ENCODE measurements around the gene BMP7. TPM values are rescaled to one million over a fixed set of nuclear protein-coding genes. Genes with fewer than 3 reads are reported as not detected.

Gene BMP7
- total RNA-seq, 4 donors from 2014 or later, result 4.6 to 7.1 (median 5.6) TPM

GRCh38 chr20:57176842-57177241, 89.6 kb downstream of the BMP7 start:
- Histone ChIP-seq H3K27me3 (peaks cover 0 to 9% (median 0%) of the 10 kb centered on the region in 4 donors), H3K9me3 (no peaks in the 10 kb centered on the region), H3K36me3 (no peaks in the 10 kb centered on the region), H3K27ac (replicated peaks in 1 of 4) (no peak overlapping the region), H3K4me1 (no peaks in the 10 kb centered on the region), H3K4me3 (no peak overlapping the region)
- DNase-seq (ENCODE audit: extremely low spot score), result no peak
- intact Hi-C loops (cut with DNase I), result no loop called here
- no peak for TF ChIP-seq POLR2A (IDR thresholded peaks at IDR 0.05; ENCODE audit: low read depth)
- TF ChIP-seq POLR2AphosphoS5 (IDR thresholded peaks at IDR 0.05), result no peak
- TF ChIP-seq CTCF (IDR thresholded peaks at IDR 0.05), result no peak
- TF ChIP-seq EP300 (IDR thresholded peaks at IDR 0.05), result no peak
- WGBS, result 100% methylated on average over 2 of the region's 2 CpGs

- H3K9me3 ChIP-seq, result no peaks in the 10 kb centered on the region
- no peaks in the 10 kb centered on the region for H3K4me1 ChIP-seq
- intact Hi-C loops (cut with DNase I), result no loop called here
- WGBS, result 85% methylated on average over 8 of the region's 8 CpGs
- no peak for DNase-seq (ENCODE audit: extremely low spot score)
- no peak overlapping the region for H3K4me3 ChIP-seq
- H3K27me3 ChIP-seq, result peaks cover 0 to 8% (median 0%) of the 10 kb centered on the region in 4 donors
- H3K36me3 ChIP-seq, result no peaks in the 10 kb centered on the region
- TF ChIP-seq POLR2AphosphoS5 (IDR thresholded peaks at IDR 0.05) (no peak), CTCF (IDR thresholded peaks at IDR 0.05) (no peak), EP300 (IDR thresholded peaks at IDR 0.05) (no peak), POLR2A (IDR thresholded peaks at IDR 0.05; ENCODE audit: low read depth) (no peak)
- H3K27ac ChIP-seq (replicated peaks in 1 of 4), result no peak overlapping the region
Observed at GRCh38 chr20:57175397-57176010, 90.9 kb downstream of the BMP7 start.

DNA sequence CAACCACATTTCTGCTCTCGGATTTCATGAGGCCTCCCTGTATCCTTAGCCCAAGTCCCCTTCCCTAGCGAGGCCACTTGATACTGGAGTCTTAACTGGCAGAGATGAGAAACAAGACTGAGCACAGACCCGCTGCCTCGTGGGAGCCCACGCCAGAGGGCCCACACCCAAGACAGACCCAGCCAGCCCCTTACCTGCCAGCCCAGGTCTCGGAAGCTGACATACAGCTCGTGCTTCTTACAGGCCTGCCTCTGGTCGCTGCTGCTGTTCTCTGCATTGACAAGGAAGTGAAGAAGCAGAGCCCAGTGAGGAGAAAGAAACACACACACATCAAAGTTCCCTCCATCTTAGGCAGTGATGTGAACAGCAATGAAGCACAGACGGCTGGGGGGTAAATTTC, 91.7 kb downstream of the BMP7 start:
- WGBS, result 77% methylated on average over 8 of the region's 9 CpGs
- intact Hi-C loops (cut with DNase I), result no loop called here

DNA sequence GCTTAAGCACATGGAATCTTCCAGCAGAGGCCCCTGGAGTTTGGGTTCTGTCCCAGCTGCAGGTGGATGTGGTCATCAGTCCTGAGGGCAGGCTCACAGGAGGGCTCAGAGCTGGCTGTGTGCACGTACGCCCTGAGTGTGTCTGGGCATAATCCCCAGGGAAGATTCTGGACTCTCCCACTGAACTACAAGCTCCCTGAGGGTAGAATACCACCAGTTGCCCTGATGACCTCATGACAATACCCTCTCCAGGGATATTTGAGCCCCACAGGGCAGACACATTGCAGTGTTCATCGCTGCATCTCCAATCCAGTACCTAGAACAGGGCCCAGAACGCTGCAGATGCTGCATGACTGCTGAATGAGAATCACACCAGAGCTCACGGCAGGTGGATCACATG, 92.5 kb downstream of the BMP7 start:
- intact Hi-C loops (cut with DNase I), result no loop called here
- no peaks in the 10 kb centered on the region for H3K9me3 ChIP-seq
- no peak for DNase-seq (ENCODE audit: extremely low spot score)
- 92% methylated on average over 5 of the region's 5 CpGs for WGBS
- H3K4me1 ChIP-seq, result no peaks in the 10 kb centered on the region
- no peak overlapping the region for H3K4me3 ChIP-seq
- H3K27ac ChIP-seq (replicated peaks in 1 of 4), result no peak overlapping the region
- H3K36me3 ChIP-seq, result no peaks in the 10 kb centered on the region
- TF ChIP-seq POLR2AphosphoS5 (IDR thresholded peaks at IDR 0.05), result no peak
- no peak for TF ChIP-seq CTCF (IDR thresholded peaks at IDR 0.05)
- no peak for TF ChIP-seq EP300 (IDR thresholded peaks at IDR 0.05)
- TF ChIP-seq POLR2A (IDR thresholded peaks at IDR 0.05; ENCODE audit: low read depth), result no peak
- peaks cover 0 to 8% (median 0%) of the 10 kb centered on the region in 4 donors for H3K27me3 ChIP-seq

More for the DNA sequence above, 91.7 kb downstream of the BMP7 start:
- Histone ChIP-seq H3K36me3 (no peaks in the 10 kb centered on the region), H3K27ac (replicated peaks in 1 of 4) (no peak overlapping the region), H3K4me1 (no peaks in the 10 kb centered on the region), H3K27me3 (peaks cover 0 to 8% (median 0%) of the 10 kb centered on the region in 4 donors), H3K9me3 (no peaks in the 10 kb centered on the region), H3K4me3 (no peak overlapping the region)
- no peak for TF ChIP-seq EP300 (IDR thresholded peaks at IDR 0.05)
- TF ChIP-seq POLR2A (IDR thresholded peaks at IDR 0.05; ENCODE audit: low read depth), result no peak
- no peak for TF ChIP-seq CTCF (IDR thresholded peaks at IDR 0.05)
- no peak for TF ChIP-seq POLR2AphosphoS5 (IDR thresholded peaks at IDR 0.05)
- no peak for DNase-seq (ENCODE audit: extremely low spot score)

DNA sequence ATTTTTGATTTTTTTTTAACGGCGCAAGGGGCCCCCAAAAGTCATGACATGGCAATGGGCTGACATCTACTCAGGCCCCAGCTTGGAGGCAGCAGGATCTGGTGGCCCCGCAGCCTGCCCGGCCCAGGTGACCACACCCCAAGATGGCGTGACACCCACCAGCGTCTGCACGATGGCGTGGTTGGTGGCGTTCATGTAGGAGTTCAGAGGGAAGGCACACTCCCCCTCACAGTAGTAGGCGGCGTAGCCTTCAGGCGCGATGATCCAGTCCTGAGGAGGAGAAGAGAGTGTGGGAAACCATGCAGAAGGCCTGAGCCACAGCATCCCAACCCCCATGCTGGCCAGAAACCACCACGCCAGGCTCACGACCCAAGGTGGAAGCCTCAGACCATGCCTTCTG, 93.4 kb downstream of the BMP7 start:
- no peaks in the 10 kb centered on the region for H3K4me1 ChIP-seq
- H3K4me3 ChIP-seq, result no peak overlapping the region
- 91% methylated on average over 13 of the region's 15 CpGs for WGBS
- intact Hi-C loops (cut with DNase I), result no loop called here
- no peak for DNase-seq (ENCODE audit: extremely low spot score)
- no peaks in the 10 kb centered on the region for H3K36me3 ChIP-seq
- H3K27ac ChIP-seq (replicated peaks in 1 of 4), result no peak overlapping the region
- no peaks in the 10 kb centered on the region for H3K9me3 ChIP-seq
- H3K27me3 ChIP-seq, result peaks cover 0 to 2% (median 0%) of the 10 kb centered on the region in 4 donors
- TF ChIP-seq POLR2A (IDR thresholded peaks at IDR 0.05; ENCODE audit: low read depth) (no peak), POLR2AphosphoS5 (IDR thresholded peaks at IDR 0.05) (no peak), CTCF (IDR thresholded peaks at IDR 0.05) (no peak), EP300 (IDR thresholded peaks at IDR 0.05) (no peak)
